GM12878 (cell line): ENCODE results near the gene SPRED2. TPM values are rescaled to one million over a fixed set of nuclear protein-coding genes. Genes with fewer than 3 reads are reported as not detected.
A peak's percentile ranks its signal among the peaks of the same experiment; 100 is the strongest.

Experiments
- BACH1 ChIP-seq: fragments of 450-650 bp; IDR thresholded peaks from 2 replicates; pipeline ENCODE4 v1.6.1; 2017; ENCODE audit warnings: mild to moderate bottlenecking, borderline replicate concordance
- BCL11A ChIP-seq: IDR thresholded peaks from 2 replicates; pipeline ENCODE4 v1.6.1; 2011; ENCODE audit warnings: low read depth, low read length
- BHLHE40 ChIP-seq, 2 experiments: fragments of 450-650 bp in 1 of 2; IDR thresholded peaks; 2 replicates each; pipeline ENCODE4 v1.6.1; 2011 to 2017; ENCODE audit warnings: low read depth in 2 of 2, borderline replicate concordance in 1 of 2, improper control_type of control experiment in 1 of 2, low read length in 1 of 2, mild to moderate bottlenecking in 1 of 2
- CBFB ChIP-seq: IDR thresholded peaks from 2 replicates; pipeline ENCODE4 v1.6.1; 2016; ENCODE audit warnings: antibody characterized with exemption, low read depth
- CBX5 ChIP-seq: sonication (generic); IDR thresholded peaks from 2 replicates; pipeline ENCODE4 v1.6.1; 2016; ENCODE audit warnings: low read depth, moderate library complexity, mild to moderate bottlenecking, inconsistent platforms
- CEBPB ChIP-seq, 2 experiments: fragments of 150-350 bp in 1 of 2; IDR thresholded peaks; 2 replicates each; pipeline ENCODE4 v1.6.1; 2012 to 2014; ENCODE audit warnings: low read depth in 2 of 2, low read length in 2 of 2, borderline replicate concordance in 1 of 2, inconsistent platforms in 1 of 2
- CHD4 ChIP-seq: fragments of 200-600 bp; sonication (generic); IDR thresholded peaks from 2 replicates; pipeline ENCODE4 v1.6.1; 2016; ENCODE audit warnings: mild to moderate bottlenecking
- CREB1 ChIP-seq: IDR thresholded peaks from 2 replicates; pipeline ENCODE4 v1.6.1; 2012; ENCODE audit warnings: low read depth, mild to moderate bottlenecking, inconsistent platforms
- CREM ChIP-seq: IDR thresholded peaks from 2 replicates; pipeline ENCODE4 v1.6.1; 2014; ENCODE audit warnings: antibody characterized with exemption, low read depth
- EED ChIP-seq: sonication (generic); IDR thresholded peaks from 2 replicates; pipeline ENCODE4 v1.6.1; 2016; ENCODE audit warnings: antibody characterized with exemption, low read depth
- HDGF ChIP-seq: fragments of 450-650 bp; IDR thresholded peaks from 2 replicates; pipeline ENCODE4 v1.6.1; 2016; ENCODE audit warnings: antibody characterized with exemption
- IKZF2 ChIP-seq, 2 experiments: fragments of 450-650 bp; IDR thresholded peaks; 2 replicates each; pipeline ENCODE4 v1.6.1; 2017; ENCODE audit warnings: mild to moderate bottlenecking in 2 of 2, moderate library complexity in 2 of 2
- MEF2B ChIP-seq: fragments of 450-650 bp; IDR thresholded peaks from 2 replicates; pipeline ENCODE4 v1.6.1; 2018; ENCODE audit warnings: mild to moderate bottlenecking, moderate library complexity; ENCODE audit not compliant: partially characterized antibody, poor library complexity, severe bottlenecking
- MTA2 ChIP-seq: fragments of 450-650 bp; IDR thresholded peaks from 2 replicates; pipeline ENCODE4 v1.6.1; 2016; ENCODE audit warnings: low read depth, mild to moderate bottlenecking, moderate library complexity
- MTA3 ChIP-seq: IDR thresholded peaks from 2 replicates; pipeline ENCODE4 v1.6.1; 2012; ENCODE audit warnings: low read length, inconsistent platforms, borderline replicate concordance
- NBN ChIP-seq: fragments of 450-650 bp; IDR thresholded peaks from 2 replicates; pipeline ENCODE4 v1.6.1; 2016
- NFIC ChIP-seq: IDR thresholded peaks from 2 replicates; pipeline ENCODE4 v1.6.1; 2012; ENCODE audit warnings: low read depth, mild to moderate bottlenecking, inconsistent platforms, low read length, moderate library complexity
- NFYA ChIP-seq: IDR thresholded peaks from 2 replicates; pipeline ENCODE4 v1.6.1; 2011; ENCODE audit warnings: low read depth, mild to moderate bottlenecking, low read length, improper control_type of control experiment, borderline replicate concordance
- PAX5 ChIP-seq: IDR thresholded peaks from 2 replicates; pipeline ENCODE4 v1.6.1; 2011; ENCODE audit warnings: low read depth, low read length, borderline replicate concordance
- PML ChIP-seq: IDR thresholded peaks from 2 replicates; pipeline ENCODE4 v1.6.1; 2012; ENCODE audit warnings: low read length, inconsistent platforms
- POU2F2 ChIP-seq: IDR thresholded peaks from 3 replicates; pipeline ENCODE4 v1.6.1; 2011; ENCODE audit warnings: low read depth, mild to moderate bottlenecking, low read length, borderline replicate concordance
- RAD21 ChIP-seq: IDR thresholded peaks from 2 replicates; pipeline ENCODE4 v1.6.1; 2011; ENCODE audit warnings: mild to moderate bottlenecking, low read depth, low read length, moderate library complexity; ENCODE audit not compliant: insufficient read depth
- RELA ChIP-seq: fragments of 450-650 bp; IDR thresholded peaks from 2 replicates; pipeline ENCODE4 v1.8.0; 2014; ENCODE audit warnings: borderline replicate concordance; ENCODE audit not compliant: partially characterized antibody
- RUNX3 ChIP-seq: IDR thresholded peaks from 2 replicates; pipeline ENCODE4 v1.6.1; 2012; ENCODE audit warnings: low read length, inconsistent platforms
- STAT1 ChIP-seq: fragments of 450-650 bp; conservative IDR thresholded peaks from 2 replicates; pipeline ENCODE4 v1.6.1; 2014; ENCODE audit warnings: antibody characterized with exemption, mild to moderate bottlenecking
- STAT3 ChIP-seq: IDR thresholded peaks from 2 replicates; pipeline ENCODE4 v1.6.1; 2011; ENCODE audit warnings: low read depth, low read length, improper control_type of control experiment
- TBL1XR1 ChIP-seq: IDR thresholded peaks from 2 replicates; pipeline ENCODE4 v1.6.1; 2012; ENCODE audit warnings: low read depth, low read length, improper control_type of control experiment
- TCF7 ChIP-seq: IDR thresholded peaks from 2 replicates; pipeline ENCODE4 v1.6.1; 2014; ENCODE audit warnings: antibody characterized with exemption, borderline replicate concordance
- YY1 ChIP-seq: IDR thresholded peaks from 2 replicates; pipeline ENCODE4 v1.6.1; 2011; ENCODE audit warnings: low read depth, mild to moderate bottlenecking, low read length
- ZNF217 ChIP-seq: fragments of 450-650 bp; IDR thresholded peaks from 2 replicates; pipeline ENCODE4 v1.6.1; 2017; ENCODE audit warnings: antibody characterized with exemption, mild to moderate bottlenecking
- polyA plus RNA-seq, 11 experiments: library from polyadenylated mRNA; depleted of rRNA in 4 of 11; unstranded in 6 of 11; stranded (reverse) in 5 of 11; fragments of >200 nt; fragmentation: Nextera tagmentation in 4 of 11; fragmentation: Illumina TruSeq in 1 of 11; extraction: Ambion mirVana in 4 of 11; extraction: Trizol in 1 of 11; gene quantifications; 1 replicate in 1 of 11; 2 replicates in 10 of 11; pipeline versions ENCODE4 v1.2.1 to v1.2.3, GENCODE V29; 2011 to 2016; ENCODE audit warnings: inconsistent platforms in 2 of 11, missing spikeins in 2 of 11, low read depth in 1 of 11
- total RNA-seq, 4 experiments: library from RNA; depleted of rRNA in 3 of 4; stranded (reverse); fragments of >200 nt in 3 of 4; fragmentation: Illumina TruSeq in 1 of 4; extraction: Trizol in 1 of 4; gene quantifications; 2 replicates each; pipeline versions ENCODE4 v1.2.1 to v1.2.3, GENCODE V29; 2013 to 2021
- TF ChIP-seq, protein P1 (sequence below): IDR thresholded peaks from 2 replicates; pipeline ENCODE4 v1.6.1; 2012; ENCODE audit warnings: low read depth, low read length, improper control_type of control experiment
- TF ChIP-seq, protein P2 (sequence below): fragments of 450-650 bp; conservative IDR thresholded peaks from 2 replicates; pipeline ENCODE4 v1.6.1; 2017; ENCODE audit warnings: mild to moderate bottlenecking, moderate library complexity

The SPRED2 gene
- total and polyA plus RNA-seq, 10 of the 15 experiments (the other 5 are each of a cell fraction or from before 2014, with no cell fraction given): 3.0 to 23.9 (median 9.7) TPM

DNA sequence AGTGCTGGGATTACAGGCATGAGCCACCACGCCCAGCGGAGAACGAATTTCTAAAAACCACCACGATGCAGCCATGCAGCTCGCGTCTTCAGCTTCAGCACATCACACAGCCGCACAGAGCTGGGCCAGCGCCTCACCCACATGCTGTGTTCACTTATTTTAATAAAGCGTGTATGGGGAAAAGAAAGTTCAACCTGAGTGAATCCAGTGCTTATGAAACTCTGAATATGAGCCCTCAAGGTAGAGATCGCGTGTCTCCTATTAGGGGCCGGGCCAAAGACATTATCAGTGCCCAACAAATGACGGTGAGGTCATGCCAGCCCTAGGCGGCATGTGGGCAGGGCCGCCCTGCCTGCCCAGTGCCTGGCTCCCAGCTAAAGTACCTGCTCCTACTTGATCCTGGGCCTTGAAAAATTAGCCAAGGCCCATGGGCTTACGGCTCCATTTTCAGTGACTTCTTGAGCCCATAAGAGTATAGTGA is 44.3 kb downstream of the SPRED2 start (continued):
- TF ChIP-seq CREB1 (peak; percentile 71), CBFB (peak; percentile 32; the same call in 1 of the 2 replicates), STAT1 (no peak), PML (0 out of 2 replicates have a peak, but pooled peaks have one; percentile 23), MEF2B (peak; percentile 42), RAD21 (0 out of 2 replicates have a peak, but pooled peaks have one; percentile 14), BHLHE40 (IDR thresholded peaks at IDR 0.05; ENCODE audit: borderline replicate concordance in 1 of 2, low read depth in 2 of 2, low read length in 1 of 2) (peak; percentile 58 to 84; a peak in 3 of 4 replicates), IKZF2 (IDR thresholded peaks at IDR 0.05) (peak; percentile 73 to 84), CBX5 (no peak), RUNX3 (peak; percentile 68), NFYA (no peak), TBL1XR1 (peak; percentile 13; the same call in 1 of the 2 replicates), STAT3 (no peak), MTA2 (peak; percentile 77; the same call in 1 of the 2 replicates), YY1 (peak; percentile 18; the same call in 1 of the 2 replicates), CREM (peak; percentile 71; the same call in 1 of the 2 replicates), TCF7 (no peak), POU2F2 (peak; percentile 70; the same call in 2 of the 3 replicates), CEBPB (IDR thresholded peaks at IDR 0.05; ENCODE audit: borderline replicate concordance in 1 of 2, low read depth in 2 of 2, low read length in 2 of 2) (0 out of 4 replicates have a peak, but pooled peaks of 1 of the 2 experiments have one; percentile 43), PAX5 (peak; percentile 76), HDGF (0 out of 2 replicates have a peak, but pooled peaks have one; percentile 61), CHD4 (no peak), RELA (no peak), NFIC (peak; percentile 87), BCL11A (peak; percentile 52; the same call in 1 of the 2 replicates), NBN (peak; percentile 61; the same call in 1 of the 2 replicates), BACH1 (0 out of 2 replicates have a peak, but pooled peaks have one; percentile 30), EED (peak; percentile 84), ZNF217 (no peak; the same call in none of the 2 replicates), MTA3 (peak; percentile 97; the same call in 1 of the 2 replicates)
- TF ChIP-seq, protein P1, sequence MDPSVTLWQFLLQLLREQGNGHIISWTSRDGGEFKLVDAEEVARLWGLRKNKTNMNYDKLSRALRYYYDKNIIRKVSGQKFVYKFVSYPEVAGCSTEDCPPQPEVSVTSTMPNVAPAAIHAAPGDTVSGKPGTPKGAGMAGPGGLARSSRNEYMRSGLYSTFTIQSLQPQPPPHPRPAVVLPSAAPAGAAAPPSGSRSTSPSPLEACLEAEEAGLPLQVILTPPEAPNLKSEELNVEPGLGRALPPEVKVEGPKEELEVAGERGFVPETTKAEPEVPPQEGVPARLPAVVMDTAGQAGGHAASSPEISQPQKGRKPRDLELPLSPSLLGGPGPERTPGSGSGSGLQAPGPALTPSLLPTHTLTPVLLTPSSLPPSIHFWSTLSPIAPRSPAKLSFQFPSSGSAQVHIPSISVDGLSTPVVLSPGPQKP: no peak
- TF ChIP-seq, protein P2, sequence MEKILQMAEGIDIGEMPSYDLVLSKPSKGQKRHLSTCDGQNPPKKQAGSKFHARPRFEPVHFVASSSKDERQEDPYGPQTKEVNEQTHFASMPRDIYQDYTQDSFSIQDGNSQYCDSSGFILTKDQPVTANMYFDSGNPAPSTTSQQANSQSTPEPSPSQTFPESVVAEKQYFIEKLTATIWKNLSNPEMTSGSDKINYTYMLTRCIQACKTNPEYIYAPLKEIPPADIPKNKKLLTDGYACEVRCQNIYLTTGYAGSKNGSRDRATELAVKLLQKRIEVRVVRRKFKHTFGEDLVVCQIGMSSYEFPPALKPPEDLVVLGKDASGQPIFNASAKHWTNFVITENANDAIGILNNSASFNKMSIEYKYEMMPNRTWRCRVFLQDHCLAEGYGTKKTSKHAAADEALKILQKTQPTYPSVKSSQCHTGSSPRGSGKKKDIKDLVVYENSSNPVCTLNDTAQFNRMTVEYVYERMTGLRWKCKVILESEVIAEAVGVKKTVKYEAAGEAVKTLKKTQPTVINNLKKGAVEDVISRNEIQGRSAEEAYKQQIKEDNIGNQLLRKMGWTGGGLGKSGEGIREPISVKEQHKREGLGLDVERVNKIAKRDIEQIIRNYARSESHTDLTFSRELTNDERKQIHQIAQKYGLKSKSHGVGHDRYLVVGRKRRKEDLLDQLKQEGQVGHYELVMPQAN: 0 out of 2 replicates have a peak, but pooled peaks have one; percentile 22
